Hepatocyte (in vitro differentiated cells): Measurements from ENCODE around the gene KIFC3. TPM values are rescaled to one million over a fixed set of nuclear protein-coding genes. Genes with fewer than 3 reads are reported as not detected.

ENCODE experiments used
- DNase-seq: peaks from one replicate; pipeline ENCODE4 v3.0.0-alpha.2; 2016; ENCODE audit warnings: low spot score
- H2AFZ ChIP-seq: fragments of 200-600 bp; sonication (generic); 2 replicates; pipeline ENCODE4 v1.6.0; 2016; ENCODE audit warnings: antibody characterized with exemption, mild to moderate bottlenecking
- H3K27ac ChIP-seq: fragments of 200-600 bp; sonication (generic); 2 replicates; pipeline ENCODE4 v1.5.1; 2016; ENCODE audit warnings: mild to moderate bottlenecking
- H3K27me3 ChIP-seq: fragments of 200-600 bp; sonication (generic); 2 replicates; pipeline ENCODE4 v1.6.1; 2016
- H3K36me3 ChIP-seq: fragments of 200-600 bp; sonication (generic); replicated peaks from 2 replicates; pipeline ENCODE4 v1.5.1; 2016; ENCODE audit warnings: low read depth; ENCODE audit not compliant: insufficient read depth
- H3K4me1 ChIP-seq: fragments of 200-600 bp; sonication (generic); 2 replicates; pipeline ENCODE4 v1.5.1; 2016; ENCODE audit warnings: mild to moderate bottlenecking, moderate library complexity; ENCODE audit not compliant: insufficient read depth
- H3K4me2 ChIP-seq: fragments of 200-600 bp; sonication (generic); 2 replicates; pipeline ENCODE4 v1.6.0; 2016
- H3K4me3 ChIP-seq: fragments of 200-600 bp; sonication (generic); 2 replicates; pipeline ENCODE4 v1.5.1; 2016; ENCODE audit warnings: mild to moderate bottlenecking
- H3K79me2 ChIP-seq: fragments of 200-600 bp; sonication (generic); 2 replicates; pipeline ENCODE4 v1.6.0; 2017; ENCODE audit warnings: mild to moderate bottlenecking
- H3K9me2 ChIP-seq: fragments of 200-600 bp; sonication (generic); replicated peaks from 2 replicates; pipeline ENCODE4 v1.6.0; 2017; ENCODE audit warnings: mild to moderate bottlenecking; ENCODE audit not compliant: insufficient read depth
- H3K9me3 ChIP-seq: fragments of 200-600 bp; sonication (generic); 2 replicates; pipeline ENCODE4 v1.5.1; 2016; ENCODE audit warnings: low read depth, mild to moderate bottlenecking
- H4K20me1 ChIP-seq: fragments of 200-600 bp; sonication (generic); 2 replicates; pipeline ENCODE4 v1.6.0; 2016; ENCODE audit warnings: mild to moderate bottlenecking; ENCODE audit not compliant: insufficient read depth, poor library complexity, severe bottlenecking
- CTCF ChIP-seq: fragments of 200-600 bp; sonication (generic); IDR thresholded peaks from 2 replicates; pipeline ENCODE4 v1.5.1; 2016; ENCODE audit warnings: antibody characterized with exemption, mild to moderate bottlenecking; ENCODE audit not compliant: poor library complexity
- EZH2 ChIP-seq: fragments of 200-600 bp; sonication (generic); IDR thresholded peaks from 2 replicates; pipeline ENCODE4 v1.6.1; 2016; ENCODE audit warnings: antibody characterized with exemption, mild to moderate bottlenecking, borderline replicate concordance
- EZH2phosphoT487 ChIP-seq: fragments of 200-600 bp; sonication (generic); IDR thresholded peaks from one replicate; pipeline ENCODE4 v1.6.1; 2018; ENCODE audit warnings: antibody characterized with exemption, mild to moderate bottlenecking, low read depth, moderate library complexity; ENCODE audit not compliant: unreplicated experiment, severe bottlenecking
- WGBS: methylation state at CpG from one replicate; pipeline ENCODE4 v1.1.6; 2016; ENCODE audit warnings: low lambda C conversion rate; ENCODE audit errors: missing lambda C conversion rate; 5-methylcytosine and 5-hydroxymethylcytosine counted together
- polyA plus RNA-seq: library from polyadenylated mRNA; unstranded; fragments of >200 nt; fragmentation: Nextera tagmentation; extraction: Ambion mirVana; gene quantifications from 2 replicates; pipeline ENCODE4 v1.2.1, GENCODE V29; 2016
- total RNA-seq: library from RNA; depleted of rRNA; stranded (reverse); fragments of >200 nt; gene quantifications from 2 replicates; pipeline ENCODE4 v1.2.3, GENCODE V29; 2014

Gene KIFC3
- total and polyA plus RNA-seq, 2 experiments from 2014 or later, result 49.7 to 55.3 TPM

GRCh38 chr16:57743886-57744641 is 58.2 kb downstream of the KIFC3 start:
- H3K4me1 ChIP-seq, result no peaks in the 10 kb centered on the region
- H3K9me2 ChIP-seq, result no peaks in the 10 kb centered on the region
- no peak overlapping the region for H3K27ac ChIP-seq
- WGBS, result 95% methylated on average over 22 of the region's 23 CpGs
- H3K36me3 ChIP-seq, result no peaks in the 10 kb centered on the region
- H3K9me3 ChIP-seq, result no peaks in the 10 kb centered on the region
- H2AFZ ChIP-seq, result no peak overlapping the region
- H3K4me2 ChIP-seq, result no peak overlapping the region
- DNase-seq, result no peak
- TF ChIP-seq EZH2 (no peak), EZH2phosphoT487 (no peak), CTCF (no peak)
- no peaks in the 10 kb centered on the region for H4K20me1 ChIP-seq
- H3K27me3 ChIP-seq, result no peaks in the 10 kb centered on the region
- no peaks in the 10 kb centered on the region for H3K79me2 ChIP-seq
- no peak overlapping the region for H3K4me3 ChIP-seq

DNA sequence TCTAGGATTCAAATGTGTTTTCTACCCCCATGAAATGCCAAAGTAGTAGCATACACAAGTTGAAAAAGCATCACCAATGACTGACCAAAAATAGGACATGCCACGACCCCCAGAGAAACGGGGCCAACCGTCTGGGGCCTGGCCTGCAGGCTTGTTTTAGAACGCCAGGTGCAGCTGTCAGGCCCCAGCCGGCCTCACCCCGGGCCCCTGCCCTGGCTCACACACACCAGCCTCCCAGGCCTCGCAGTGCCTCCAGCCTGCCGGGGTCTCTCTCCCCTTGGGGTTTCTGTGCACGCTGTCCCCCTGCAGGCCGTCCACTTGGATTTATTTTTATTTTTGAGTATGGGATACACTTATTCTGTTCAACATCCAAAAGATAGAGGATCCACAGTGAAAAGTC is 58.8 kb downstream of the KIFC3 start:
- H2AFZ ChIP-seq, result no peak overlapping the region
- H3K36me3 ChIP-seq, result no peaks in the 10 kb centered on the region
- DNase-seq, result no peak
- TF ChIP-seq CTCF, result no peak
- TF ChIP-seq EZH2, result no peak
- no peak for TF ChIP-seq EZH2phosphoT487
- H4K20me1 ChIP-seq, result no peaks in the 10 kb centered on the region
- H3K27ac ChIP-seq, result no peak overlapping the region
- 88% methylated on average over 10 of the region's 10 CpGs for WGBS
- no peaks in the 10 kb centered on the region for H3K27me3 ChIP-seq
- no peaks in the 10 kb centered on the region for H3K4me1 ChIP-seq
- H3K4me3 ChIP-seq, result no peak overlapping the region
- no peaks in the 10 kb centered on the region for H3K79me2 ChIP-seq
- no peaks in the 10 kb centered on the region for H3K9me2 ChIP-seq
- no peaks in the 10 kb centered on the region for H3K9me3 ChIP-seq
- H3K4me2 ChIP-seq, result no peak overlapping the region

- WGBS, result 84% methylated on average over 4 of the region's 4 CpGs
- no peaks in the 10 kb centered on the region for H3K36me3 ChIP-seq
- no peak overlapping the region for H3K27ac ChIP-seq
- H4K20me1 ChIP-seq, result no peaks in the 10 kb centered on the region
- H3K9me2 ChIP-seq, result no peaks in the 10 kb centered on the region
- TF ChIP-seq EZH2phosphoT487, result no peak
- no peak for TF ChIP-seq CTCF
- TF ChIP-seq EZH2, result no peak
- no peaks in the 10 kb centered on the region for H3K27me3 ChIP-seq
- H3K9me3 ChIP-seq, result no peaks in the 10 kb centered on the region
- no peak for DNase-seq
- H3K4me2 ChIP-seq, result no peak overlapping the region
- no peaks in the 10 kb centered on the region for H3K4me1 ChIP-seq
- H3K4me3 ChIP-seq, result no peak overlapping the region
- H3K79me2 ChIP-seq, result no peaks in the 10 kb centered on the region
- no peak overlapping the region for H2AFZ ChIP-seq
These were observed 59.7 kb downstream of the KIFC3 start for GRCh38 chr16:57742543-57742942.
